GM21423 (cell line): ENCODE data around the gene LRCH2.

Experiments
- ATAC-seq: cut with Tn5 transposase; IDR thresholded peaks from one replicate; pipeline ENCODE4 v1.9.1; 2021; ENCODE audit warnings: mild to moderate bottlenecking, moderate library complexity; ENCODE audit not compliant: unreplicated experiment

The LRCH2 gene

GRCh38 chrX:115067812-115068211, 166.1 kb downstream of the LRCH2 start:
- no peak for ATAC-seq

DNA sequence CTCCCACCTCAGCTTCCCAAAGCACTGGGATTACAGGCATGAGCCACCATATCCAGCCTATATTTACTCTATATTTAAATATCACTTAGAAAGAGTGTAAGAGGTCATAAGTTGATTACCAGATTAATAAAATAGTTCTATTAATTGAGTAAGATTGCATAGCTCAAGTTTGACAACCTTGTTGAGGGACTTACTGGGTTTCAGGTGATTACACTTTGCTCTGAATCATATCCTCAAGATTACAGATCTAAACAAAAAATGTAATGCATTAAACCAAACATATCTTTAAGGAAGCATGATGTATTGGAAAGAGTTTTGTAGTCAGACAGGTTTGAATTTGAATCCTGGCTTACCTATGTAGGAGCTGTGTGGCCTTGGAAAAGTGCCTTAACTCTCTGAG, 168.6 kb downstream of the LRCH2 start:
- ATAC-seq = no peak
